HG03558 (cell line): ENCODE data around the gene DLG2.

Experiments used
- ATAC-seq: cut with Tn5 transposase; IDR thresholded peaks from one replicate; pipeline ENCODE4 v1.9.1; 2021; ENCODE audit warnings: moderate number of reproducible peaks; ENCODE audit not compliant: unreplicated experiment; ENCODE audit errors: extremely low read depth

DLG2 gene

GRCh38 chr11:83676056-83676601, 1951.0 kb downstream of the DLG2 start:
- ATAC-seq, result no peak

- ATAC-seq, result no peak
Measured at GRCh38 chr11:83674102-83674896, 1952.8 kb downstream of the DLG2 start.

GRCh38 chr11:83671289-83671688, 1955.9 kb downstream of the DLG2 start:
- ATAC-seq, result no peak

- ATAC-seq, result no peak
Measured at GRCh38 chr11:83666149-83666548, 1961.0 kb downstream of the DLG2 start.

- no peak for ATAC-seq
Measured at GRCh38 chr11:83663988-83664387, 1963.2 kb downstream of the DLG2 start.

- ATAC-seq, result no peak
Measured at GRCh38 chr11:83663446-83663845, 1963.7 kb downstream of the DLG2 start.

- no peak for ATAC-seq
Measured at GRCh38 chr11:83662494-83662893, 1964.7 kb downstream of the DLG2 start.

- ATAC-seq, result no peak
Measured at GRCh38 chr11:83661491-83662350, 1965.4 kb downstream of the DLG2 start.

GRCh38 chr11:83659466-83659865, 1967.7 kb downstream of the DLG2 start:
- no peak for ATAC-seq

GRCh38 chr11:83656796-83657330, 1970.3 kb downstream of the DLG2 start:
- ATAC-seq, result no peak

GRCh38 chr11:83655976-83656375, 1971.2 kb downstream of the DLG2 start:
- ATAC-seq, result no peak

- ATAC-seq, result no peak
Measured at GRCh38 chr11:83649528-83649855, 1977.7 kb downstream of the DLG2 start.

GRCh38 chr11:83648610-83649527, 1978.3 kb downstream of the DLG2 start:
- no peak for ATAC-seq

GRCh38 chr11:83645561-83645960, 1981.6 kb downstream of the DLG2 start:
- ATAC-seq, result no peak

GRCh38 chr11:83643115-83643514, 1984.0 kb downstream of the DLG2 start:
- ATAC-seq, result no peak

GRCh38 chr11:83642500-83642899, 1984.6 kb downstream of the DLG2 start:
- no peak for ATAC-seq

GRCh38 chr11:83641511-83641910, 1985.6 kb downstream of the DLG2 start:
- no peak for ATAC-seq

GRCh38 chr11:83639995-83640758, 1987.0 kb downstream of the DLG2 start:
- ATAC-seq, result no peak

GRCh38 chr11:83635166-83635565, 1992.0 kb downstream of the DLG2 start:
- ATAC-seq, result no peak
